HepG2 (cell line): ENCODE data around the gene ANKFY1. TPM values are rescaled to one million over a fixed set of nuclear protein-coding genes. Genes with fewer than 3 reads are reported as not detected.

ENCODE experiments used
- BRCA1 ChIP-seq: sonication (generic); formaldehyde crosslinking; IDR thresholded peaks from 2 replicates; pipeline ENCODE4 v1.4.0; 2020; ENCODE audit warnings: missing genetic modification reagents
- ELK4 ChIP-seq: sonication (generic); formaldehyde crosslinking; IDR thresholded peaks from 2 replicates; pipeline ENCODE4 v1.9.0; 2021; ENCODE audit warnings: missing genetic modification reagents, borderline replicate concordance
- FOXA1 ChIP-seq, 2 experiments: fragments of 450-650 bp in 1 of 2; sonication (generic) in 1 of 2; formaldehyde crosslinking in 1 of 2; IDR thresholded peaks; 2 replicates each; pipeline versions ENCODE4 v1.4.0 to v1.6.1; 2016 to 2020; ENCODE audit warnings: missing genetic modification reagents in 1 of 2
- KDM1A ChIP-seq: IDR thresholded peaks from 2 replicates; pipeline ENCODE4 v1.6.1; 2016; ENCODE audit warnings: missing compliant biosample characterization
- KLF6 ChIP-seq: IDR thresholded peaks from 2 replicates; pipeline ENCODE4 v1.8.0; 2016; ENCODE audit warnings: missing biosample characterization, missing genetic modification reagents
- NFYC ChIP-seq: IDR thresholded peaks from 2 replicates; pipeline ENCODE4 v1.6.1; 2016; ENCODE audit warnings: missing genetic modification reagents, missing compliant biosample characterization
- NR0B2 ChIP-seq: sonication (generic); formaldehyde crosslinking; IDR thresholded peaks from 2 replicates; pipeline ENCODE4 v1.4.0; 2020; ENCODE audit warnings: mild to moderate bottlenecking, missing genetic modification reagents
- PLSCR1 ChIP-seq: sonication (generic); formaldehyde crosslinking; IDR thresholded peaks from 2 replicates; pipeline ENCODE4 v1.5.0; 2020; ENCODE audit warnings: missing genetic modification reagents, mild to moderate bottlenecking, borderline replicate concordance
- SMAD9 ChIP-seq: sonication (generic); formaldehyde crosslinking; IDR thresholded peaks from 2 replicates; pipeline ENCODE4 v1.5.1; 2020; ENCODE audit warnings: mild to moderate bottlenecking, missing genetic modification reagents
- TSC22D2 ChIP-seq: sonication (generic); formaldehyde crosslinking; IDR thresholded peaks from 2 replicates; pipeline ENCODE4 v1.5.1; 2020; ENCODE audit warnings: missing genetic modification reagents, mild to moderate bottlenecking, borderline replicate concordance
- ZBTB25 ChIP-seq: IDR thresholded peaks from 2 replicates; pipeline ENCODE4 v1.6.1; 2018; ENCODE audit warnings: missing genetic modification reagents
- ZNF549 ChIP-seq: sonication (generic); formaldehyde crosslinking; IDR thresholded peaks from 2 replicates; pipeline ENCODE4 v1.5.0; 2020; ENCODE audit warnings: missing genetic modification reagents
- polyA plus RNA-seq, 8 experiments: library from polyadenylated mRNA; depleted of rRNA in 3 of 8; stranded (reverse) in 7 of 8; unstranded in 1 of 8; fragments of >200 nt; fragmentation: Illumina TruSeq in 4 of 8; extraction: Trizol in 4 of 8; gene quantifications; 2 replicates each; pipeline versions ENCODE4 v1.2.1 to v1.2.3, GENCODE V29; 2011 to 2016; ENCODE audit warnings: low read depth in 4 of 8, missing spikeins in 1 of 8, mixed read lengths in 1 of 8; ENCODE audit not compliant: insufficient read depth in 1 of 8
- total RNA-seq, 5 experiments: library from RNA; depleted of rRNA; stranded (reverse); fragments of >200 nt; fragmentation: Illumina TruSeq; extraction: Trizol; gene quantifications; 2 replicates each; pipeline ENCODE4 v1.2.3, GENCODE V29; 2016; ENCODE audit warnings: low read depth in 1 of 5

ANKFY1 gene
- total and polyA plus RNA-seq, 2 of the 13 experiments (the other 11 are each of a cell fraction or from before 2014, with no cell fraction given), result 11.9 to 16.8 TPM

GRCh38 chr17:4270736-4271135, 7.0 kb upstream of the ANKFY1 start (continued):
- TF ChIP-seq TSC22D2 (CRISPR knock-in tag) (no peak), PLSCR1 (CRISPR knock-in tag) (no peak), NR0B2 (no peak), NFYC (no peak), KLF6 (CRISPR knock-in tag) (no peak), ZBTB25 (CRISPR knock-in tag) (no peak), KDM1A (CRISPR knock-in tag) (no peak), BRCA1 (CRISPR knock-in tag) (no peak), ZNF549 (CRISPR knock-in tag) (no peak), FOXA1 (IDR thresholded peaks at IDR 0.05) (no peak), FOXA1 (CRISPR knock-in tag; IDR thresholded peaks at IDR 0.05) (no peak), SMAD9 (no peak), ELK4 (CRISPR knock-in tag) (no peak)
